GM21723 (cell line): ENCODE data around the gene RNF149.
"Not testable (repeated sequence)": the region's sequence is repeated elsewhere in the genome, so short reads cannot be mapped to it uniquely, and the experiment has no call there.

Experiments
- ATAC-seq: cut with Tn5 transposase; IDR thresholded peaks from one replicate; pipeline ENCODE4 v1.9.1; 2021; ENCODE audit warnings: mild to moderate bottlenecking, moderate library complexity; ENCODE audit not compliant: unreplicated experiment

Gene RNF149, protein sequence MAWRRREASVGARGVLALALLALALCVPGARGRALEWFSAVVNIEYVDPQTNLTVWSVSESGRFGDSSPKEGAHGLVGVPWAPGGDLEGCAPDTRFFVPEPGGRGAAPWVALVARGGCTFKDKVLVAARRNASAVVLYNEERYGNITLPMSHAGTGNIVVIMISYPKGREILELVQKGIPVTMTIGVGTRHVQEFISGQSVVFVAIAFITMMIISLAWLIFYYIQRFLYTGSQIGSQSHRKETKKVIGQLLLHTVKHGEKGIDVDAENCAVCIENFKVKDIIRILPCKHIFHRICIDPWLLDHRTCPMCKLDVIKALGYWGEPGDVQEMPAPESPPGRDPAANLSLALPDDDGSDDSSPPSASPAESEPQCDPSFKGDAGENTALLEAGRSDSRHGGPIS

DNA sequence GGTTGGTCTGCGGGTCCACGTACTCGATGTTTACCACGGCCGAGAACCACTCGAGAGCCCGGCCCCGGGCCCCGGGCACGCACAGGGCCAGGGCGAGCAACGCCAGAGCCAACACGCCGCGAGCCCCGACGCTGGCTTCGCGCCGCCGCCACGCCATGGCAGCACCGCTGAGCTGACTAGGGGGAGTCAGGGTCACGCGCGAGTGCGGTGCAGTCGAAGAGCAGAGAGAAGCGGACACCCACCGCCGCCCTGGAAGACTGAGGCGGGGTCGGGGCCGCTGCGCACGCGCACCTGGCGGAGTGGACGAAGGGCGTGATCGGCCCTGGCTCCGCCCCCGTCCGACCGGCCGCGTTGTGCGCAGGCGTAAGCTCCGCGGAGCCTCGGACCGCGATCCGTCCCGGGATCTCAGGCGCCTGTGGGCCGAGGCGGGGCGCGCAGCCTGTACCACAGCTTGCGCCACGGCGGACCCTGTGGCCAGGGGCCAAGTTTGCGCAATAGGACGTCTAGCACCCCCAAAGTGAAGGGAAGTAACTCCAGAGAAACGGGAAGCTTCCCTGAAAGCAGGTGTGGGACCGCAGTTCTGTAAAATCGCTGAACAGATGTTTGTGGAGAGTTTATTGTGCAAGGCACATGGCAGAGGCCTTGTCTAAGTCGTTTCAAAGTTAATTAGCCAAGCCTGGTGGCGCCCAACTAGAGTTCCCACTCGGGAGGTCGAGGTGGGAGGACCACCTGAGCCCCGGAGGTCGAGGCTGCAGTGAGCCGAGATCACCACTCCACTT, at the start of gene RNF149:
Gene RNF149, minus strand, starts transcription at position 270 of the 779 bp plus-strand sequence. Its CDS starts 113 bp downstream, at position 157.
- peak; percentile 58 for ATAC-seq

DNA sequence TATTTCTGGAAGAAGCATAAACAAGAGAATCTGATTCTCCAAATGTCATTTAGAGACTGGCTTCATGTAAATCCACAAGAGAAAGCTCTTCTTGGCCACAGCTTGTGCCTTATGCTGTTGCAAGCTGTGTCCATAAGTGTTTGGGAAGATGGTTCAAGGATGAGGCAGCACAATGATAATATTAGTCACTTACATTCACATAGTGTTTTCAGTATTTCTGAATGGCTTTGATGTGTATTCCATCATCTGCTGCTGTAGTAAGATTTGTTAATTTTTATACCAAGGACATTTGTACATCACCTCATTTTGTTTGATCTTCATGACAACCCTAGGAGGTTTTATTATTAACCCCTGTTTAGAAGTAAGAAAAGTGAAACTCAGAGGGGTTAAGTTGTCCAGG, 48.9 kb upstream of the RNF149 start:
- ATAC-seq, result no peak

DNA sequence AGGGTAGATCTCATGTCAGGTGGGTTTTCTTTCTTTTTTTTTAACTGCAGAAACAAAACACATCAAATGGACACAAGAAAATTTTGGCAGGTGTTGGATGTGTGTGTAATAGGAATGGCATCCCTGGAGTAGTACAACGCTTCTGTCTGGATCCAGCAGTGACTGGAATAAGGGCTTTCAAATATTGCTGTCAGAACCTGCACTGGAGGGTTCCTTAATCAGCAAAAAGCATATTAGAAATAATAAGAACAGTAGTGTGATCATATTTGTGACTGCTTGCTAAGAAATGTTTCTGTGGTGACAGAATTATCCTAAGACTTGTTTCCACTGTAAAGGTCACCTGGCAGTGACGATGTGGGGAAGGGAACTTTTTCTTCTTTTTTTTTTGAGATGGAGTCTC, 48.0 kb upstream of the RNF149 start:
- no peak for ATAC-seq

DNA sequence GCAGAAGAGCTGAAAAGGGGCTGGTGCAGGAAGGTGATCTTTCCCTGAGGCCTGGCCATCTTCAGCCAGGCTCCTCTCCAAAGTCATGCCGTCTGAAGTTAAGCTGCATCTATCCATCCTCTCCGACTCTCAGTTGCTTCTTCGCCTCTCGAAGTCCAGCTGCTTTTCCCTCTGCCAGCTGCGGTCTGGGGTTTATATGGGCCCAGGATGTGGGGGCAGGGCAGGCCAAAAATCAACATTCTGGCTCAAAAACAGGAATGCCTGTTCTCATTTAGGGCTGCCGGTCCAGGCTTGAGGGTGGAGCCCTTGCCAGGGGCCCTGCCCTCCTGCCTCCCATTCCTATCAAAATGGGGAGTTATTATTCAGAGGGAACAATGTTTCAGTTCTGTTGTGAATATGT, 47.6 kb upstream of the RNF149 start:
- no peak for ATAC-seq

DNA sequence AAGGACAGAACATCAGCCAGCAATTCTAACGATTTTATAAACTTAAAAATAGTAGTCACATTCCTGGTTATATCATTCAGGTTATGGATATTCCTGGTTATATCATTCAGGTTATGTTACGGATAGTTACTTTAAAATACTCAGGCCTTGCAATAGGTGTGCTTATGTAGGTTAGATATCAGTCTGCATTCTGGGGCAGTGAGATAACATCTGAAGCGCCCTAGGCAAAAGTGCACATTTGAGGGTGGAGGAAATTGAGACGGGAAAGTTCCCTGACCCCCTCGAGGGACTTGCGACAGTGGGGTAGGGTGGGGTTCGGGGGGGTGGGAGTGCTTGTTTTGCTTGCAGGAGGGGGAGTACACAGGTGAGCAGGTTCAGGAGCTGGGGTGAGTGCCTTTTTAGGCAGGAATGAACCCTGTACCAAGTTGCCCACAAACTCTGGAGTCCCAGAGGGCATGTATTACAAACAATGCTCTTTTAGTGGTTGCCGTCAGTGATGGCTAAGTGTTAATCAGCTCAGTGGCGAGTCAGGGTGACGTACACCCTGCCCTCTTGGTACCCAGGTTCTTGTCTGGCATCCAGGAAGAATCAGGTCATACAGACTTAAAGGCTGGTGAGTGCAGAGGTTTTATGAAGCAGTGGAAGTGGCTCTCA, 47.0 kb upstream of the RNF149 start:
- no peak for ATAC-seq

DNA sequence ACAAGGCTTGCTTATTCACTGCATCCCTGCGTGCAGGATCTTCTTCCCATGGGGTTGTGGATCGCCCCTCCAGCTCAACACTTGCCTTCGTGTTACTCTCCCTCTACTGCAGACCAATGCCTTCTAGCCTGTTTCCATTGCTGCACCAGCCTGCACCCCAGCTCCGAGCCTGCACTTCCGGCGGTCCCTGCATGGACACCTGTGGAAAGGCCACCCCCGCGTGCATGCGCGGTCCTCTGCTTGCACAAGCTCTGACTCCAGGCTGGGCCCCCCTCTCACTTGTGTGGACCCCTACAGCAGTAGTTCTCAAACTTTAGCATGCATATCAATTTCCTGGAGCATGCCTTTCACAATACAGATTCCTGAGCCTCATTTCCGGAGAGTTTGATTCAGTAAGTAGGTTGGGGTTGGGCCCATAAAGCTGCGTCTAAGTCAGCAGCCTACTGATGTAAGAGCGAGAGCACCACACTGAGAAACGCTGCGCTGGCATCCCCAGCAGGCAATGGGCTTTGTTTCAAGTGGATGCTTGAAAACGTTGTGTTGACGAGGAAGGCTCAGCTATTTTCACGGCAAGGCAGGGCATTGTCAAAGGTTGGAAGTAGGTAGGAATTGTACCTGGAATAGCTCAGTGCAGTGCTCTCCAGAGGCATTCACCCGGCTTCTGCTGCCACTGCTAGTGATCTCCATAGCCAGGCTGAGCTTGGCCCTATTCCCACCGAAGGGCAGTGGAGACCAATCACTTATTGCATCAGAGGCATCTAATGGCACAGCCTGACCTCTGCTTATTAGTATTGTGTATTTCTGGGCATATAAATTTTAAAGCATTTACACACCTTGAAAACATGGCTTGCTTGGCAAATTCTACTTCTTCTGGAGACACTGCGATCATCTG, 46.2 kb upstream of the RNF149 start:
- ATAC-seq, result no peak

DNA sequence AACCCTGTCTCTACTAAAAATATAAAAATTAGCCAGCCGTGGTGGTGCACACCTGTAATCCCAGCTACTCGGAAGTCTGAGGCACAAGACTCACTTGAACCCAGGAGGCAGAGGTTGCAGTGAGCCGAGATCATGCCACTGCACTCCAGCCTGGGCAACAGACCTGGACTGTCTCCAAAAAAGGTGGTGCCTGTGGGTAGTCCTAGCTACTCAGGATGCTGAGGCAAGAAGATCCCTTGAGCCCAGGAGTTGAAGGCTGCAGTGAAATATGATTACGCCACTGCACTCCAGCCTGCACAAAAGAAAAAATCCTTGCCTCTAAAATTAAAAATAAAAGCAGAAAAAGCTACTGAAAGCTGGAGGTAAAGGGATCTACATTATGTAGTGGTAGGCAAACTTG, 44.1 kb upstream of the RNF149 start:
- ATAC-seq, result not testable (repeated sequence)

DNA sequence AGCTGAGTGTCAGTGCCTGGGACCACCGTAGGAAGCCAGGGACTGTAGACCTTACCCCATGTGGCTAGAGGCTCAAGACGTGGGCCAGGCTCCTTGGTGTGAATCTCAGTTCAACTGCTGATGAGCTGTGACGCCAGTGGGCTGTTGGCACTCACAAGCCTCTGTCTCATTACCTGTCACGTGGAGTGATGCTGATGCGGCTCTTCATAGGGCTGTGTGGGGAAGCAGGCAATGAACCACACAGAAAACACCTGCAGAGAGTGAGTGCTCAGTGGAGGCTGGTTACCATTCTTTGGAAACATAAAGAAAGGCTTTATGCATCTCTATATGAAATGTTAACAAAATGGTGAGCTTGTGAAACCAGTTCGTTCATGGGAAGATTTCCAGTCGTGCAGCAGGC, 42.7 kb upstream of the RNF149 start:
- no peak for ATAC-seq

DNA sequence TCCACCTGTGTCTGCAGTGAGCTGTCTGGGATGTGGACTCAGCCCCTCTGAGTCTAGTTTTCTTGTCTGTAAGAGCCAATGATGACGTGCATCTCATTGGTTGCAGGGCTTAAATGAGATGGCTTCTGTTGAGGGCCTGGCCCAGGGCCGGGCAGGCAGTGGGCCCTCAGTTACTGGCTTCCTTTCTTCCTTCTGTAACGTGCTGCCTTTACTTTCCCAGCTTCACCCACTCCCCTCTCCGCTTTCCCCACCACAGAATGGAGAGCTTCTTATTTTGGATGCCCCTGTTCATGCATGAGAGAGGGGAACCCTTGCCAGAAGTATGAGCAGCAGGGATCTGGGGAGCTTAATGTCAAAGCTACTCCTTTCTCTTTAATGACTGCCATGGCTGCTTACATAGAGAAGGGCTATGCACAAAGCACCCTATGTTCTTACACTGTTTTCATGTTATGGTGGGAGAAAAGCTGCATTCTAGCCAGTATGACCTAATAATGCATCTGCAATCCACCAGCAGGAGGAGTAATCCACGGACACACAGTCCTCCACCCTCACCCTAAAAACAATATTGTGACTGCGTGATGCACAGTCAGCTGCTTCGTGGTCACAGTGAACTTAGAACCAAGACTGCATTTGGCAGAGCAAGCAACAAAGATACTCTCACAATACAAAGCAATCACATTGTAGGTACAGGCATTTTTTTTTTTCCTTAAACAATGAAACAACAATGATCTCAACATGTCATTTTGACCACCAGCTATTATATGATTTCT, 41.6 kb upstream of the RNF149 start:
- no peak for ATAC-seq

DNA sequence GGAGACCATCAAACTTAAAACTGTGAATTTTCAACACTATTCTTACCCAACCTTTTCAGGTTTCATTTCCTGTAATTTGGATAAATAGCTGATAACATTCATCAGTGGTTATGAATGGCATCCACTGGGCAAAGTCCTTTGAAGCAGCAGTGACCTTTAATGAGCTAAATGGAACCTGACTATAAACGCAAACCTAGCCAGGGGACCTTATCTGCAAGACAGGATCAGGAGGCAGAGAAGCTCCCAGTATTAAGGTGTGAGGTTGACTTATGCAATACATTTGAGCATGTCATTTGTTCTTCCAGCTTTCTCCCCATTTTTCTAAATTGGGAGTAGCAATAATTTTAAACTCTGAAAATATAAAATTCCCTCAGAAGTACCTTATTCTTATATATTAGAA, 40.4 kb upstream of the RNF149 start:
- no peak for ATAC-seq

DNA sequence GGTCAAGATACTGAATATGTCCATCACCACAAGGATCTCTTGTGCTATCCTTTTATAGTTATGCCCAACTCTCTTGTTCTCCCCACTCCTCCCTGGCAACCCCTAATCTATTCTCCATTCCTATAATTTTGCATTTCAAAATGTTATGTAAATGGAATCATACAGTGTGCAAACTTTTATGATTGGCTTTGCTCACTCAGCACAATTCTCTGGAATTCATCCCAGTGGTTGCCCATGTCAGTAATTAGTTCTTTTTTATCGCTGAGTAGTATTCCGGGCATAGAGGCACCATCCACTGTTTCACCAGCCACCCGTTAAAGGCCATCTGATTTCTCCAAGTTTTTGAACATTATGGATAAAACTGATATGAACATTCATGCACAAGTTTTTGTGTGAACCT, 38.4 kb upstream of the RNF149 start:
- no peak for ATAC-seq

DNA sequence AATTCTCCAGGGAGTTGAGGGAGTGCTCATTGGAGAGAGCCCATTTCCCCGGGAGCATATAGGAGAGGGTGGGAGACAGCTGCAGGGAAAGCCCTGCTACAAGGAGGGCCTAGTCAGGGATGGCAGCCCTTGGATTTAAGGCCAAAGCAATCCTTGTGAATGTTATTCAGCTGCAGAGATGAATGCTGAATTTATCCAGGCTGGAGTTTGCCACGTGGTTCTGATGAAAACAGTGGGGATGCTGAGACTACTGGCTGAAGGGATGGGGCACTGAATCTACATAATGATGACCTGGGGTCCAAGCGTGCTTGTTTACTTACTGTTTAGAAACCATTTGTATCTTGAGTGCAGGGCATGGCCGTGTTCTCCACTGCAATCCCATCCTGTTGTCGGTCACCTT, 35.6 kb upstream of the RNF149 start:
- ATAC-seq, result no peak

DNA sequence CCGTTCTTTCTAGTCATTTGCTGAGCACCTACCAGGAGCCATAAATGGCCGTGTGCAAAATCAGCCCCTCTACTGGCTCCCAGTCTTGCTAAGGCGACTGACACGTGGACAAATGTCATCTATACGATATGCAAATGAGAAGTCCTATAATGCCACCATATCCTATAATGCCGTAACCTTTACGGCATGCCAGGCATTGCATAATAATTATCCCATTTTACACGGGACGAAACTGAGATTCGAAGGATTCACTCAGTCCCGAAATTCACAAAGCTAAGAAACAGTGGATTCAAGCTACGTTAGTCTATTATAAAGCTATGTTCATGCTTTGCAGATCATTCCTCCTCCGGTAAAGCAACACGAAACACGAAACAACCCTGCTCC, 34.1 kb upstream of the RNF149 start:
- ATAC-seq, result no peak

DNA sequence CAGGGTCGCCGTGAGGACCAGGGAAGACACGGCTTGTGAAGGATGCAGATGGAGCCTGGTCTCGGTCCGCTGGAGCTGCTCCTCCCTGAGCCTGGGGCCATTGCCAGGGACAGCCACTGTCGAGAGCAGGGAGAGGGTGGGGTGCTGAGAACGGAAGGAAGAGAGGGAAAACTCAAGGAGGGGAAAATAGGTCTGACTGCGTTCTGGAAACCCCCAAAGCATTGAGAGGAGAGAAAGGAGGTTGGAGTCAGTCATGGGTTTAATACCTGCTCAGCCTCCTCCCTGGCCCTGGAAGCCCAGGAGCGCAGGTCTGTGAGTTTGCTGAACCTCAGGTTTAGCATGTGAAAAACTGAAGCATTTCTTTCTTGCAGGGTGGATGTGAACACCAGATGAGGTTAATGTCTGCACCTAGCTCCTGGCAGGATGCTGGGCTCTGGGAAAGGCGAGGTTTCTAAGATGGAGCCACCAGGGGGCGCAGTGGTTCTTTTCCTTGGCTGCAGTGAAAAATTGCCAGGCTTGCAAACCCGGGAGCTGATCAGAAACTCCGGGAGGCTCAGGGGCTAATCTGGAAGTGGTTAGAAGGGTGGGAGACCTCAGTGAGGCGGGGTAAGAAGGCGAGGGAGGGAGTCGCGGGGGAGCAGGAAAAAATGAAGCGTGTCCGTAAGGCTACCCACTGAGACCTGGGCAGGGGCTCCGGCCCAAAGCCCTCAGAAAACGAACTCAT, 33.6 kb upstream of the RNF149 start:
- ATAC-seq, result no peak

DNA sequence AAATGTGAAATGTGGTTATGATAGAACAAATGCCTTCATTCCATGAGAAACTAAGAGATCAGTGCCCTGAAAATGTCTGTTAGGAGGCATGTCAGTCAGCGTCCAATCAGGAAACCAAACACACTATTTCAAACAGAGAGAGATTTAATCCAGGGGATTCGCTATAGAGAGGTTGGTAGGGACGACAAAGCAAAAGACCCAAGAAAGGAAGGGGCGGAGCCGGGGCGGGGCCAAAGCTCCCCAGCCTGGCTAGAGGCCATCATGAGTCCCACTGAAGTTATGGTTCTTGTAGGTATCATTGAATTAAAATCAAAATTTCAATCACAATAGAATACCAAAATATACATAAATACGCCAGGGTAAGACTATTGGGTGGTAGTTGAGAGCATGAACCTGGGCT, 32.9 kb upstream of the RNF149 start:
- no peak for ATAC-seq

DNA sequence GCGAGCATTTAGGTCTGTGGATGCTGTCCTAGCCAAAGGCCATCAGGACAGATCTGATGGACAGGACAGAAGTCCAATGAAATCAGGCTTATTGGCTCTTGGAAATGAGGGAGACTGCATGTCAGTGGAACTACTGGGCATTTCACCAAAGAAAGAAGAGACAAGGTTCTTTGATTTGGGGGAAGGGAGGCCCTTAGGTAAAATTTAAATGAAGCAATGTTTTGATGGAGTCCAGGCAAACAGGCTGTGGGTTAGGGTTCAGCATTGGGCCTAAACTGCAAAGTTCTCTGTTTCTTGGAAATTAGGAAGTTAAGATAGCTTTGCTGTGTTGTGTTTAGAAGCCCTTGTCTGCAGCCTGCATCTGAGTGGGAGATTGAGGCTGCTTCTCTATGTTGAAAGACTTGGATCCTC, 31.6 kb upstream of the RNF149 start:
- no peak for ATAC-seq

DNA sequence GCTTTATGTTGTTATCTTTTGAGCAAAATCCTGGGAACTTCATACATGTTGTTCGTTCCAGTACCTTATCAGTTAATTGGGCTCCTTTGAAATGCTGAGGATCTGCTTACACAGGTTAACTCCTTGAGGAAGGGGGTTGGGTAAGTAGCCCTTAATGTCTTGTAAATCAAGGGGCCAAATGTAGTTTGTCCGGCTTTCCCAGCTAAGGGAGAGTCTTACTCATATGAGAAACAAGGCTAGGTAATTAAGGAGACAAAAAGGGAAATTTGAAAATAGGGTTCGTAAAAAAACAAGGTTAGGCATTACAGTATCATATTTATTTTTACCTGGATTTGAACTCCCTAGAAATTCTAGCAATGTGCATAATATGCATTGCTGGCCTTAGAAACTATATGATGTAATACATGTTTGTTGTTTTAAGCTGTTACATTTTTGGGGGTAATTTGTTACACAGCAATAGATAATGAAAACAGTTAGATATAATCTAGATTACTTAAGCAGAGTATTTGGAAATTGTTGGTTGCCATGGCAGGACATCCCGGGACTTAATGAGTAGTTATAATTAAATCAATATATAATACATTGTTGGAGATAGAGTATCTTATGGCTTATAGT, 30.9 kb upstream of the RNF149 start:
- ATAC-seq, result no peak

DNA sequence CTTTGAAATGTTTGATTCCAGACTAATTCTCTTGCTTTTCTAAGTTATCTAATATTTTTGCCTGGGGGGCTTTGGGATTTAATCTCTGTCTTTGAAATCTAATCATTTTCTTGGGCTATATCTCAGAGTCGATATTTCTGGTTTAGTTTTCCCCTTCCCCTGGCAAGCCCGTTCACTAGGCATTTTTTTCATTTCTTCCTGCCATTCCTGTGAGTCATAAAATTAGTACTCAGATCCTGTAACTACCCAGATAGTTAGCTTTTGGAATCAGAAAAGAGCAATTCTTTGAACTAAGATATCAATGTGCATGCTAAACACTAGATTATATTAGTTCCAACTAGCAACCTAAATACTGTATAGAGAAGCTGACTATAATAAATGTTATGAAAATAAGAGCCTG, 29.4 kb upstream of the RNF149 start:
- no peak for ATAC-seq
